HepG2 (cell line): ENCODE results near the gene TAS1R1. TPM values are rescaled to one million over a fixed set of nuclear protein-coding genes. Genes with fewer than 3 reads are reported as not detected.

Source experiments
- AHDC1 ChIP-seq: sonication (generic); formaldehyde crosslinking; IDR thresholded peaks from 2 replicates; pipeline ENCODE4 v1.5.1; 2020; ENCODE audit warnings: mild to moderate bottlenecking, missing genetic modification reagents, borderline replicate concordance
- CENPT ChIP-seq: sonication (generic); formaldehyde crosslinking; IDR thresholded peaks from 2 replicates; pipeline ENCODE4 v1.8.0; 2022; ENCODE audit warnings: low read depth, mild to moderate bottlenecking, moderate library complexity, missing genetic modification reagents
- CREB1 ChIP-seq, 2 experiments: fragments of 450-650 bp in 1 of 2; IDR thresholded peaks; 2 replicates each; pipeline ENCODE4 v1.6.1; 2016 to 2017; ENCODE audit warnings: control low read depth in 1 of 2, mild to moderate bottlenecking in 1 of 2, missing compliant biosample characterization in 1 of 2, missing genetic modification characterization in 1 of 2
- DMAP1 ChIP-seq: IDR thresholded peaks from 2 replicates; pipeline ENCODE4 v1.6.1; 2016
- DPF2 ChIP-seq: sonication (generic); formaldehyde crosslinking; IDR thresholded peaks from 2 replicates; pipeline ENCODE4 v1.4.0; 2020; ENCODE audit warnings: mild to moderate bottlenecking, low read depth, missing genetic modification reagents, borderline replicate concordance
- E2F5 ChIP-seq: sonication (generic); formaldehyde crosslinking; conservative IDR thresholded peaks from 2 replicates; pipeline ENCODE4 v1.4.0; 2020; ENCODE audit warnings: missing genetic modification reagents
- FOSL2 ChIP-seq: sonication (generic); formaldehyde crosslinking; IDR thresholded peaks from 2 replicates; pipeline ENCODE4 v1.4.0; 2020; ENCODE audit warnings: missing genetic modification reagents
- KDM6A ChIP-seq: IDR thresholded peaks from 2 replicates; pipeline ENCODE4 v1.6.1; 2016; ENCODE audit warnings: low read depth
- MBNL3 ChIP-seq: fragments of 250-450 bp; sonication (Bioruptor Pico); conservative IDR thresholded peaks from 2 replicates; pipeline ENCODE4 v1.8.0; 2022; ENCODE audit warnings: mild to moderate bottlenecking, inconsistent platforms
- MIER2 ChIP-seq: IDR thresholded peaks from 2 replicates; pipeline ENCODE4 v1.6.1; 2016; ENCODE audit warnings: missing biosample characterization, missing genetic modification reagents
- NFRKB ChIP-seq: fragments of 450-650 bp; IDR thresholded peaks from 2 replicates; pipeline ENCODE4 v1.6.1; 2017
- NR0B2 ChIP-seq: sonication (generic); formaldehyde crosslinking; IDR thresholded peaks from 2 replicates; pipeline ENCODE4 v1.4.0; 2020; ENCODE audit warnings: mild to moderate bottlenecking, missing genetic modification reagents
- RNF2 ChIP-seq: fragments of 450-650 bp; conservative IDR thresholded peaks from 2 replicates; pipeline ENCODE4 v1.6.1; 2016; ENCODE audit warnings: low read depth
- SATB2 ChIP-seq: sonication (generic); formaldehyde crosslinking; IDR thresholded peaks from 2 replicates; pipeline ENCODE4 v1.5.0; 2020; ENCODE audit warnings: missing genetic modification reagents
- SRSF1 ChIP-seq: fragments of 200-400 bp; formaldehyde crosslinking; optimal IDR thresholded peaks from 2 replicates; pipeline ENCODE3; 2017; ENCODE audit warnings: mild to moderate bottlenecking, low read depth, low read length, moderate library complexity
- TAF1 ChIP-seq: sonication (generic); formaldehyde crosslinking; IDR thresholded peaks from 2 replicates; pipeline ENCODE4 v1.4.0; 2020; ENCODE audit warnings: missing genetic modification reagents
- TBX2 ChIP-seq: sonication (generic); formaldehyde crosslinking; IDR thresholded peaks from 2 replicates; pipeline ENCODE4 v1.5.0; 2020; ENCODE audit warnings: missing genetic modification reagents, mild to moderate bottlenecking, borderline replicate concordance
- TCF7L2 ChIP-seq: IDR thresholded peaks from 2 replicates; pipeline ENCODE4 v1.6.1; 2011; ENCODE audit warnings: mild to moderate bottlenecking, low read depth, low read length, moderate library complexity
- ZFP36L1 ChIP-seq: sonication (generic); formaldehyde crosslinking; IDR thresholded peaks from 2 replicates; pipeline ENCODE4 v1.8.0; 2022; ENCODE audit warnings: mild to moderate bottlenecking, missing genetic modification reagents, moderate library complexity
- ZNF230 ChIP-seq: sonication (generic); formaldehyde crosslinking; IDR thresholded peaks from 2 replicates; pipeline ENCODE4 v1.4.0; 2020; ENCODE audit warnings: mild to moderate bottlenecking, missing genetic modification reagents
- ZNF329 ChIP-seq: sonication (generic); formaldehyde crosslinking; IDR thresholded peaks from 2 replicates; pipeline ENCODE4 v1.9.0; 2021; ENCODE audit warnings: low read depth, mild to moderate bottlenecking, missing genetic modification reagents
- ZNF331 ChIP-seq: sonication (generic); formaldehyde crosslinking; IDR thresholded peaks from 2 replicates; pipeline ENCODE4 v1.4.0; 2020; ENCODE audit warnings: missing genetic modification reagents
- ZNF383 ChIP-seq: sonication (generic); formaldehyde crosslinking; IDR thresholded peaks from 2 replicates; pipeline ENCODE4 v1.4.0; 2020; ENCODE audit warnings: missing genetic modification reagents, mild to moderate bottlenecking, borderline replicate concordance
- ZNF510 ChIP-seq: sonication (generic); formaldehyde crosslinking; IDR thresholded peaks from 2 replicates; pipeline ENCODE4 v1.4.0; 2020; ENCODE audit warnings: low read depth, mild to moderate bottlenecking, missing genetic modification reagents
- ZNF556 ChIP-seq: sonication (generic); formaldehyde crosslinking; IDR thresholded peaks from 2 replicates; pipeline ENCODE4 v1.4.0; 2020; ENCODE audit warnings: mild to moderate bottlenecking, missing genetic modification reagents, borderline replicate concordance
- ZNF607 ChIP-seq: sonication (generic); formaldehyde crosslinking; IDR thresholded peaks from 2 replicates; pipeline ENCODE4 v1.5.1; 2020; ENCODE audit warnings: missing genetic modification reagents, mild to moderate bottlenecking, borderline replicate concordance
- ZNF879 ChIP-seq: sonication (generic); formaldehyde crosslinking; IDR thresholded peaks from 2 replicates; pipeline ENCODE4 v1.8.1; 2023; ENCODE audit warnings: missing genetic modification reagents
- polyA plus RNA-seq, 8 experiments: library from polyadenylated mRNA; depleted of rRNA in 3 of 8; stranded (reverse) in 7 of 8; unstranded in 1 of 8; fragments of >200 nt; fragmentation: Illumina TruSeq in 4 of 8; extraction: Trizol in 4 of 8; gene quantifications; 2 replicates each; pipeline versions ENCODE4 v1.2.1 to v1.2.3, GENCODE V29; 2011 to 2016; ENCODE audit warnings: low read depth in 4 of 8, missing spikeins in 1 of 8, mixed read lengths in 1 of 8; ENCODE audit not compliant: insufficient read depth in 1 of 8
- total RNA-seq, 5 experiments: library from RNA; depleted of rRNA; stranded (reverse); fragments of >200 nt; fragmentation: Illumina TruSeq; extraction: Trizol; gene quantifications; 2 replicates each; pipeline ENCODE4 v1.2.3, GENCODE V29; 2016; ENCODE audit warnings: low read depth in 1 of 5

Gene TAS1R1
- total and polyA plus RNA-seq, 2 of the 13 experiments (the other 11 are each of a cell fraction or from before 2014, with no cell fraction given): 1.4 to 1.6 TPM

- peak; percentile 40; the same call in 1 of the 2 replicates for TF ChIP-seq AHDC1 (CRISPR knock-in tag)
- TF ChIP-seq KDM6A (CRISPR knock-in tag): peak; percentile 92
- no peak for TF ChIP-seq MBNL3 (CRISPR knock-in tag)
- TF ChIP-seq TBX2 (CRISPR knock-in tag): peak; percentile 83
- no peak for TF ChIP-seq ZNF556 (CRISPR knock-in tag)
- no peak for TF ChIP-seq ZNF510 (CRISPR knock-in tag)
- TF ChIP-seq MIER2 (CRISPR knock-in tag): 0 out of 2 replicates have a peak, but pooled peaks have one; percentile 58
- no peak for TF ChIP-seq CENPT (CRISPR knock-in tag)
- no peak for TF ChIP-seq CREB1 (IDR thresholded peaks at IDR 0.05)
- peak; percentile 81 for TF ChIP-seq CREB1 (CRISPR knock-in tag; IDR thresholded peaks at IDR 0.05)
- no peak for TF ChIP-seq ZNF329 (CRISPR knock-in tag)
- peak; percentile 35; the same call in 1 of the 2 replicates for TF ChIP-seq DMAP1
- no peak for TF ChIP-seq NR0B2
- TF ChIP-seq DPF2 (CRISPR knock-in tag): peak; percentile 72; the same call in 1 of the 2 replicates
- TF ChIP-seq ZNF383 (CRISPR knock-in tag): no peak
- no peak for TF ChIP-seq TCF7L2
- no peak for TF ChIP-seq ZNF230 (CRISPR knock-in tag)
- peak; percentile 78 for TF ChIP-seq ZNF331 (CRISPR knock-in tag)
- TF ChIP-seq SATB2: no peak
- no peak for TF ChIP-seq ZFP36L1
- no peak for TF ChIP-seq ZNF879 (CRISPR knock-in tag)
- no peak for TF ChIP-seq E2F5 (CRISPR knock-in tag)
- TF ChIP-seq ZNF607: peak; percentile 84; the same call in 1 of the 2 replicates
- no peak for TF ChIP-seq SRSF1
- TF ChIP-seq FOSL2: peak; percentile 60; the same call in 1 of the 2 replicates
- peak; percentile 32; the same call in 1 of the 2 replicates for TF ChIP-seq TAF1
- no peak for TF ChIP-seq RNF2
- no peak for TF ChIP-seq NFRKB
Measured at GRCh38 chr1:6582370-6582769, 27.3 kb downstream of the TAS1R1 start (continued).
